K562 (cell line): ENCODE data around the gene ZNF516. TPM values are rescaled to one million over a fixed set of nuclear protein-coding genes. Genes with fewer than 3 reads are reported as not detected.

ENCODE experiments used
- ATAC-seq: fragments of 200-7000 bp; cut with Tn5 transposase; 3 replicates; pipeline ENCODE4 v1.9.1; 2020; ENCODE audit warnings: moderate library complexity
- BruUV-seq: library from RNA; stranded (reverse); fragments of 400-500 nt; replicated peaks from 2 replicates; lab custom pipeline; 2021; lab: Mats Ljungman, UMichigan
- CTCF ChIA-PET: fragments of 300-600 bp; formaldehyde crosslinking; extraction: SDS; loops from one replicate; lab custom pipeline; 2021; ENCODE audit warnings: low intra/inter-chr PET ratio; lab: Yijun Ruan, JAX
- POLR2A ChIA-PET: fragments of 300-600, 350-650 bp; sonication (Branson Sonifier 250); formaldehyde crosslinking; extraction: SDS; loops from one replicate; lab custom pipeline; 2021; ENCODE audit warnings: antibody characterized with exemption, inconsistent platforms; lab: Yijun Ruan, JAX
- DNase-seq, 4 experiments: peaks; one replicate each; pipeline versions ENCODE4 v3.0.0 to v3.0.0-alpha.2; 2011 to 2018; ENCODE audit warnings: low spot score in 3 of 4, mixed read lengths in 3 of 4; ENCODE audit errors: extremely low read depth in 1 of 4
- FAIRE-seq: peaks from 2 replicates; lab custom pipeline; 2011; peaks lifted over from hg19 to GRCh38; lab: Jason Lieb, UNC
- H2AFZ ChIP-seq: 2 replicates; pipeline ENCODE4 v1.6.0; 2011; ENCODE audit warnings: low read depth, low read length, control low read depth, inconsistent platforms
- H3K27ac ChIP-seq: fragments of 200-600 bp; 3 replicates; pipeline ENCODE4 v1.8.0; 2011; ENCODE audit warnings: low read depth, mild to moderate bottlenecking, control low read depth, inconsistent platforms, low read length, moderate library complexity, mixed read lengths; ENCODE audit errors: extremely low read depth
- H3K27me3 ChIP-seq, 2 experiments: fragments of 300-600 bp in 1 of 2; 2 replicates in 1 of 2; 3 replicates in 1 of 2; pipeline versions ENCODE4 v1.6.0 to v1.8.0; 2011; ENCODE audit warnings: inconsistent platforms in 2 of 2, low read length in 2 of 2, mild to moderate bottlenecking in 1 of 2, mixed read lengths in 1 of 2, moderate library complexity in 1 of 2; ENCODE audit not compliant: control insufficient read depth in 2 of 2, insufficient read depth in 2 of 2
- H3K36me3 ChIP-seq: fragments of 300-600 bp; 3 replicates; pipeline ENCODE4 v1.8.0; 2011; ENCODE audit warnings: mild to moderate bottlenecking, low read length, inconsistent platforms; ENCODE audit not compliant: control insufficient read depth, insufficient read depth
- H3K4me1 ChIP-seq, 2 experiments: fragments of 200-600 bp in 1 of 2; replicated peaks in 1 of 2; 2 replicates in 1 of 2; 3 replicates in 1 of 2; pipeline versions ENCODE4 v1.5.1 to v1.8.0; 2011; ENCODE audit warnings: inconsistent platforms in 2 of 2, low read length in 2 of 2, mild to moderate bottlenecking in 1 of 2, mixed read lengths in 1 of 2, moderate library complexity in 1 of 2; ENCODE audit not compliant: control insufficient read depth in 2 of 2, insufficient read depth in 2 of 2
- H3K4me2 ChIP-seq: 2 replicates; pipeline ENCODE4 v1.6.1; 2011; ENCODE audit warnings: low read length, control low read depth, inconsistent platforms, mixed read lengths; ENCODE audit not compliant: insufficient read depth
- H3K4me3 ChIP-seq: fragments of 200-600 bp; sonication (generic), shearing (Covaris generic); 2 replicates; pipeline ENCODE4 v1.5.1; 2016; ENCODE audit warnings: control low read depth, inconsistent platforms
- H3K79me2 ChIP-seq: fragments of 200-600 bp; 3 replicates; pipeline ENCODE4 v1.8.0; 2011; ENCODE audit warnings: low read length, inconsistent platforms; ENCODE audit not compliant: control insufficient read depth, insufficient read depth
- H3K9ac ChIP-seq, 2 experiments: 2 replicates each; pipeline versions ENCODE4 v1.6.0 to v1.6.1; 2011; ENCODE audit warnings: low read depth in 2 of 2, low read length in 2 of 2, control low read depth in 1 of 2, inconsistent platforms in 1 of 2, mild to moderate bottlenecking in 1 of 2, mixed read lengths in 1 of 2; ENCODE audit not compliant: insufficient read depth in 1 of 2
- H3K9me1 ChIP-seq: one replicate; pipeline ENCODE4 v1.6.0; 2011; ENCODE audit warnings: inconsistent platforms, mild to moderate bottlenecking, low read length, moderate library complexity; ENCODE audit not compliant: control insufficient read depth, insufficient read depth
- H3K9me3 ChIP-seq: replicated peaks from 2 replicates; pipeline ENCODE4 v1.5.1; 2011; ENCODE audit warnings: low read depth, low read length, inconsistent platforms; ENCODE audit not compliant: control insufficient read depth, insufficient read depth
- H4K20me1 ChIP-seq: replicated peaks from 2 replicates; pipeline ENCODE4 v1.6.1; 2011; ENCODE audit warnings: low read length, inconsistent platforms, mixed read lengths; ENCODE audit not compliant: control insufficient read depth, insufficient read depth
- ARID4B ChIP-seq: sonication (generic); formaldehyde crosslinking; IDR thresholded peaks from 2 replicates; pipeline ENCODE4 v1.8.0; 2022; ENCODE audit warnings: mild to moderate bottlenecking, missing genetic modification reagents
- CBX3 ChIP-seq, 2 experiments: IDR thresholded peaks; 1 replicate in 1 of 2; 2 replicates in 1 of 2; pipeline ENCODE4 v1.6.1; 2012; ENCODE audit warnings: inconsistent platforms in 2 of 2, low read length in 2 of 2, borderline replicate concordance in 1 of 2, control low read depth in 1 of 2
- GABPA ChIP-seq: fragments of 200-800 bp; sonication (Bioruptor generic); conservative IDR thresholded peaks from 2 replicates; pipeline ENCODE4 v1.6.1; 2016; ENCODE audit warnings: low read depth, missing genetic modification characterization, missing compliant biosample characterization
- JUNB ChIP-seq: fragments of 450-650 bp; formaldehyde crosslinking; conservative IDR thresholded peaks from 2 replicates; pipeline ENCODE4 v1.4.0; 2020; ENCODE audit warnings: mild to moderate bottlenecking
- NONO ChIP-seq, 2 experiments: fragments of 200-400 bp in 1 of 2; fragments of 450-650 bp in 1 of 2; formaldehyde crosslinking in 1 of 2; IDR thresholded peaks; 2 replicates each; pipeline ENCODE4 v1.6.1; 2017; ENCODE audit warnings: low read depth in 2 of 2, mild to moderate bottlenecking in 2 of 2, moderate library complexity in 2 of 2, low read length in 1 of 2
- TBL1XR1 ChIP-seq, 2 experiments: IDR thresholded peaks; 2 replicates each; pipeline ENCODE4 v1.6.1; 2012; ENCODE audit warnings: improper control_type of control experiment in 2 of 2, low read length in 2 of 2, mild to moderate bottlenecking in 1 of 2
- U2AF1 ChIP-seq: fragments of 200-400 bp; formaldehyde crosslinking; optimal IDR thresholded peaks from 2 replicates; pipeline ENCODE3; 2017; ENCODE audit warnings: mild to moderate bottlenecking, low read depth, low read length, moderate library complexity
- WGBS: fragments of 100-300 bp; shearing (Covaris generic); methylation state at CpG from one replicate; pipeline ENCODE4 v1.1.6; 2016; ENCODE audit warnings: low coverage, mixed read lengths; ENCODE audit not compliant: insufficient coverage; ENCODE audit errors: missing lambda C conversion rate; 5-methylcytosine and 5-hydroxymethylcytosine counted together
- in situ Hi-C: fragments of 300-500 bp; cut with MboI; formaldehyde crosslinking; loops from 4 replicates; pipeline ENCODE4 v1.15.0; 2018; ENCODE audit warnings: inconsistent platforms, mixed read lengths
- intact Hi-C: fragments of 100-400 bp; cut with micrococcal nuclease; formaldehyde crosslinking; loops from 2 replicates; pipeline ENCODE4 v1.14.2; 2022
- polyA plus RNA-seq, 8 experiments: library from polyadenylated mRNA; depleted of rRNA in 4 of 8; stranded (reverse) in 5 of 8; unstranded in 3 of 8; fragments of >200 nt; fragmentation: Nextera tagmentation in 2 of 8; fragmentation: Illumina TruSeq in 1 of 8; extraction: Ambion mirVana in 2 of 8; extraction: Trizol in 1 of 8; gene quantifications; 2 replicates each; pipeline versions ENCODE4 v1.2.1 to v1.2.3, GENCODE V29; 2011 to 2014; ENCODE audit warnings: inconsistent platforms in 1 of 8, missing spikeins in 1 of 8
- total RNA-seq, 7 experiments: library from RNA; depleted of rRNA in 6 of 7; stranded (reverse); fragments of >200 nt in 6 of 7; fragmentation: Illumina TruSeq in 2 of 7; extraction: Trizol in 2 of 7; gene quantifications; 2 replicates each; pipeline versions ENCODE4 v1.2.1 to v1.2.3, GENCODE V29; 2011 to 2021; ENCODE audit warnings: low replicate concordance in 1 of 7

Gene ZNF516
- total and polyA plus RNA-seq, 9 of the 15 experiments (the other 6 are each of a cell fraction or from before 2014, with no cell fraction given), result 0.04 to 0.20 (median 0.08) TPM; not detected in 3

GRCh38 chr18:76391746-76392145, 103.3 kb downstream of the ZNF516 start:
- no peaks in the 10 kb centered on the region for H3K9me3 ChIP-seq
- peaks cover 0 to 9% of the 10 kb centered on the region in 2 experiments; a peak in 2 of 5 replicates for H3K4me1 ChIP-seq
- no peaks in the 10 kb centered on the region for H3K9me1 ChIP-seq
- no peaks in the 10 kb centered on the region for H3K36me3 ChIP-seq
- no TSS peak for BruUV-seq
- no peaks in the 10 kb centered on the region for H3K79me2 ChIP-seq
- WGBS, result 0% methylated on average over 10 of the region's 19 CpGs
- no peak overlapping the region for H2AFZ ChIP-seq
- no peaks in the 10 kb centered on the region for H4K20me1 ChIP-seq
- H3K4me2 ChIP-seq, result no peak overlapping the region
- no peak overlapping the region for H3K4me3 ChIP-seq
- FAIRE-seq (no peak), ATAC-seq (no peak; the same call in 2 of the 3 replicates), DNase-seq (no peak)
- no peak overlapping the region for H3K9ac ChIP-seq
- CTCF ChIA-PET, result no interaction called here
- POLR2A ChIA-PET, result no interaction called here
- in situ Hi-C loops (no loop called here), intact Hi-C loops (no loop called here)
- H3K27ac ChIP-seq, result no peak overlapping the region
- TF ChIP-seq CBX3 (IDR thresholded peaks at IDR 0.05; ENCODE audit: borderline replicate concordance in 1 of 2, low read length in 2 of 2) (no peak), TBL1XR1 (IDR thresholded peaks at IDR 0.05; ENCODE audit: low read length in 2 of 2) (no peak), ARID4B (CRISPR knock-in tag) (no peak), U2AF1 (no peak), GABPA (tag) (peak; percentile 50), NONO (IDR thresholded peaks at IDR 0.05; ENCODE audit: low read depth in 2 of 2, low read length in 1 of 2) (no peak), JUNB (CRISPR knock-in tag) (no peak)
- H3K27me3 ChIP-seq, result peaks cover 0 to 22% of the 10 kb centered on the region in 2 experiments; a peak in 3 of 5 replicates
